GM18858 (cell line): ENCODE results near the gene PGBD5.

ENCODE experiments used
- ATAC-seq: cut with Tn5 transposase; IDR thresholded peaks from one replicate; pipeline ENCODE4 v1.9.1; 2021; ENCODE audit not compliant: unreplicated experiment

PGBD5 gene

DNA sequence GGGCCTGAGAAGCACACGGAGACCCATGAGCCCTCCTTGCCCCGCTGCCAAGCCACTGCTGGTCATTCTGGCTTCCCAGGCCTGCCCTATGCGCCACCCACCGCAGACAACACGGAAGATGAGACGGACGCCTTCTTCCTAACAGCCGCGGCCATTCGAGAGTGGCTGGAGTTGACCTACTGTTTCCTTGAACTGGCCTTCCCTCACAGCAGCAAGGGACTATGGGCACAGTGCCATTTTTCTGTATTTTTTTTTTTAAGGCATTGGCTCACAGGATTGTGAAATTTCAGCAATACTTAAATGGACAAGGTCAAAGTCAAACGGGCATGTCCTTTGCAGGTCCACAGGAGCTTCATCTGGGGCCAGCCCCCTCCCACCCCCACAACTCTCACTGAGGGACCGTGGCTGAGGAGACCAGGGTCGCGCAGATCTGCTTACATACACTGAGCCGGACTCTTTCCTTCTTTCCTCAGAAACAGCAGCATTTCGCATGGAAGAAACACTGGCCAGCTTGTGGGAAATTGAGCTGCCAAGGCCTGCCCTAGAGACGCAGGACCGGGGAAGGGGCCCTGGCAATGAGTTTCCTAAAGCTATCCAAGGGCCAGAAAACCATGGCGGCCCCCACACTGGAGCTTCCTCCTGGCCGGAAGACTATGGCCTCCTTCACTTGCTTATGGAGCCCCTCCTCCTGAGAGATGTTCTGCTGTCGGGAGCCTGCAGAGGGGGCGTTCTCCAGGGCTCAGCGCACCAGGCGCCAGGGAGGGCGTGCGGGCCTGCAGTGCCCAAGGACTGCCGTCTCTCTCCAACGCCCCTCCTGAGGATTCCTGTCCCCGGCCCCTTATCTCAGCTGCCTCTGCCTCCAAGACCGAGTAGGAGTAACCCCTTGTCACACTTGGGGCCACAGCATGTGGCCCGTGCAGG, 98.9 kb downstream of the PGBD5 start:
- no peak for ATAC-seq

DNA sequence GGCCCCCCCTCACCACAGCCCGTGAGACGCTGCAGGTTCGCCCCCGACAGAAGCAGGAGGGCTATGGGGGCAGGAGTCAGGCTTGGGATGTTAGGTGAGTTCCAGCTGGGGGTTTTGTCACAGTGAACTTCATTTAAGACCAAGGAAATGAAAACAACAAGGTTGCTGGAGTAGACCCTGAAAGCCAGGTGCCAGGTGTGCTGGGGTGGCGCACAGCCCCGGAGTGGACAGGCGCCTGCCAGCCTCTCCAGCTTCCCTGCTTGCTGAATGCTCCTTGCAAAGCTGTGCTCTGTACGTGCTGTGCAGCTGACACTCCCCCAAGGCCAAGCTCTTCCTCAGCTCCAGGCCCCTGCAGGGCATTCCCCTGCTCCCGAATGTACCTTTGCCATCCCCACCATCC, 102.4 kb downstream of the PGBD5 start:
- no peak for ATAC-seq

DNA sequence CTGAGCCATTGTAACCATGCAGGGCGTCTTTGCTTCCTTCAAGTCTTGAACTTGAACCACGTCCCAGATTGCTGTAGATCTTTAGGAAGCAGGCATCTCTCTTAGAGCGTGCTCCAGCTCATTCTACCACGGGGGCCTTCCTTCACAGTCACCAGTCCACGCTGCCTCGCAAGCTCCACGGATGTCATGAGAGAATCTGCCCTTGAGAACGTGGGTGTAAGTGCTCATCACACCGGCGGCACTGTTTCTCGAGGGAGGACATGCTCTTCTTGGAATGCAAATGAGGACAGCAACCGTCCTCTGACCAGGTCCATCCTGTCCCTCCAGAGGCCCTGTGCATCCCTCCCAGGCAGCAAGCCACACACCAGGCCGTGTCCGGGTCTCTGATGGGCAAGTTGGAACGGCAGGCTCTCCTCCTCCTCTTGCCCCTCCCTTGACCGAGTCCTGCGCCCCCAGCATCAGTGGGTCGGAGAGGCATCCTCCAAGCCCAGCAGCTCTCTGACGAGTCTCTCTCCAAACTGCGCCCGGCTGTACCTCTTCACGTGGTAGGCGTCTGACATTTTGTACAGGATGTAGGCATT, 103.1 kb downstream of the PGBD5 start:
- ATAC-seq: no peak

DNA sequence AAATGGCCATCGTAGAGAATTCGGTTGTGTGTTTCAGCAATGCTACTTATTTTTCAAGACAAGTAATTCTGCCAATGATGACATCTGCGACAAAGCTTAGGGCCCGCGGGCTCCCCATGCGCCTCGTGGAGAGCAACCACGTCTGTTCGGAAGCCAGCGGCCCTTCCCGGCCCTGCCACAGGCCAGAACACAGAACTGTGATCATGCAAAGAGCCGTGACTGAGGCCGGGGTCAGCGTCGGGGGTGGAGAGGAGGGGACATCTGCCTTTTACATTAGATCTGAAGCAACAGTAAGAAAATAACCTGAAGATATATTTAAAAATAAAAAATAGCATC, 103.7 kb downstream of the PGBD5 start:
- no peak for ATAC-seq

DNA sequence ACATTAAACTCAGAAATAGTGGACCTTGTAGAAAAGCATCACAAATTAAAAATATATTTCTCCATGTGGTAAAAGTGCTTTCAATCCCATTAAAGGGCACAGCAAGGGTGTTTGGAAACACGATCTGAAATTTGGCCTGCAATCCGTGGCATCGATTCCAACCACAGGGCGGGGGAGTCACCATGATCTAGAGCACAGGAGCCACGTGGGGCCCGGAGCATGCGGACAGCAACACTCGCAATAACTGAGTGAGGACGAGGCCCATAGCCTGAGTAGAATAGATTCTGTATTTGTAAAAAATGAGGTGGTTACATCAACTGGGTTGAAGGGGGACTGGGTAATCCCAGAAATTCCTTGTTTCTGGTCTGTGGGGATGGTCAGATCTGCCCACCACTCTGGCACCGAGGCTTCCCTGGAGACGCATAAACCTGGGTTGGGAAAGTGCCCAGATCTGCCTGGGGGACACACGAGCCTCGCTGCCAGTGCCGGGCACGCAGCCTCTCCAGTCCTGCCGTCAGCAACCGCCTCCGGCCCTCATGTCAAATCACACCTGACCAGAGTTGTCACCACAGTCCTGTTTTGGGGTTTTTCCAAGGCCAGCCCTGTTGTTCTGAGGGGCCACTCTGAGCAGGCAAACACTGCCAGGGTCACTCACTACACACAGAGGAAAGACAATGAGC, 104.3 kb downstream of the PGBD5 start:
- no peak for ATAC-seq

DNA sequence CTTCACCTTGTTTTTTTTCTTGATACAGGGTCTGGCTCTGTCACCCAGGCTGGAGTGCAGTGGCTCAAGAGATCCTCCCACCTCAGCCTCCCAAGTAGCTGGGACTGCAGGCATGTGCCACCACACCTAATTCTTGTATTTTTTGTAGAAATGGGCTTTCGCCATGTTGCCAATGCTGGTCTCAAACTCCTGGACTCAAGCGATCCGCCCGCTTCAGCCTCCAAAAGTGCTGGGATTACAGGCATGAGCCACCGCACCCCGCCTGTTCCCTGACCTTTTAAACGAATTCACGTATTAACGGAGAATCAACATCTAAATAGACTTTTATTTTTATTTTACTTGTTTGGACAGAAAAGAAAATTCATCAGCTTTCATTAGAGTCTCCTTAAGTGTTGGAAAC, 104.8 kb downstream of the PGBD5 start:
- no peak for ATAC-seq

DNA sequence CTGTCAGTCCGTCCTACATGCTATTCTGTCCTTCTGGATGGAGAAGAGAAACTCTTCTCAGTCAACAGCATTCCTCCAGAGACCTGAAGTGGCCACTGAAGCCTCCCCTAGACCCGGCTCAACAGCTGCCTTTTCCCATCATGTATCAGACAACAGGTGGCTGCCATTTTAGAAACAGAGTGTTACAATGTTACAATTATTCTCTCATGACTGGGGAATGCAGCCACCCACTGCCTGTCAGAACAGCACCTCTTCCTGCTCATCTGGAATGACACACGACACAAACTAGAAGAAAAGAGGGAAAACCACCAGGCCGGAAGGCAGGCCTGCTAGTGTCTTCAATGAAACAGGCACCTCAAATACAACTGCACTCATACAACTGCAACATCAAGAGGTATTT, 105.3 kb downstream of the PGBD5 start:
- no peak for ATAC-seq

DNA sequence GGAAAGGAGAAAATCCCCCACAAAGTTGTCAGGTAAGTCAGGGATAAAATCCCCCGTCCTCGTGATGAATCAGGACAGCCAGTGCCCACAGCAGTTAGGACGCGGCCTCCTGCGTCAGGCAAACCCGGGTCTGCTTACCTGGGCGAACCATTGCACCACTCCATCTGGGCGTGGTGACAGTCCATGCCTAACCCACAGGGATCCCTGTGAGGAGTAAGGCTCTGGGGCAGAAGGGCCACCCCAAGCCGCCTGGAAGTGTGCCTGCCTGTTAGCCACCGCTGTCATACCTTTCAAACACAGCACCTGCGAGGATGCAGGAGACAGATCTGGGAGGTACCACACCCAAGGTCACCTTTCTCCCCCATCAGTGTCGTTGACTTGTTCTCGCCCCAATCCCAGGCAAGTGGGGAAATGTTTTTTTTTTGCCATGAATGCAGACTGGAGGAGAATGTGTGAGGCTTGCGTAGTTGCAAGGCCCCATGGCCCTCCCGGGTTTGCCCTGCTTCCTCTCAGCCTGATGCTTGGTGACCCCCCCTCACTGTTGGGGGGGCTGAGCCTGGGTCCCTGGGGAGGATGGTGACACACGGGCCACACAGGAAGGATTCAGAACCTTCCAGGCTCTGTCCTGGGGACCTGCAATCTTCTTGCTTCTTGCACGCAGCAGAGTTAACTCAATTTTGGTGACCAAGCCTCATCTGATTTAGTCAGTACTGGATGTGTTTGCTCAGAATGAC, 107.0 kb downstream of the PGBD5 start:
- no peak for ATAC-seq

DNA sequence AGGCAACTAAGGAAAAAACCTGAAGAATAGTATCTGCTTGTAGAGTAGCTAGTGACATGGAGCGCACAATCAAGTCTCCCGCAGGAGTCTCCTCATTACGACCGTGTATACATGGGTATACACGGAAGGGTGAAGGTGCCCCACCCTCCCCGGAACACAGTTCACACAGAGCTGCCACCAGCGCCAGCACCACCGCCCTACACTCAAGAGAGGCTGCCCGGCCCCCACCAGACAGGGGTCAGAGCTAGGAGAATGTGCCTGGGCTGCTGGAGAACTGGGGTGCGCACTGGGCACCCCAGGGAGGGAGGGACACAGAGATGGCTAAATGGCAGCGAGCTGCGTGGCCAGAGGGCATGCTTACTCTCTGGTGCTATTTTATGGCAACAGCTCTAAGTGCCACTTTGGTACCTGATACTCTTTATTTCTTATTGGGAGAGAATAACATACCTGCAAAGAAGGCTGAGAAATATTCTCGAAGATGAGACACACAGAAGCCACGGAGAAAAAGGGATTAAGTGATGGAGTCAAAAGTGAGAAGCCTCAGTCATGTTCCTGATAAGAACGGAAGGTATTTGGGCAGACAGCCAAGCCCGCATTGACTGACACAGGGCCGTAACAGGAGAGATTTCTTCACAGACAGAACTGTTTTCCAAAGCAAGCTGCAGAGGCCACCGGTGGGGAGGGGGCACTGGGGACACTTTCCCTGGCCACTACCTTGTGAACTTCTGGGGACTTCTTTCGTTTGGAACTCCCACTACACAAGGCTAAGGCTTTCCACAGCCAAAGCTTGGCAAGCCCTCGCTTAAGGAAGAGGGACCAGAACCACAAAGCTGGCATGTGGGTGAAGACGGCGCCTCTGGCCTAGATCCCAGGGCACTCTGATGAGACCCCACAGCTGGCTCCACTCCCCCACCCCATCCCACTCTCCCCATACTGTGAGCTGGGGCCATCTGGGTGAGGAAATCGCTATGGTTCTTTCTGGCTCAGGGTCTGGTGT, 108.0 kb downstream of the PGBD5 start:
- ATAC-seq: no peak

DNA sequence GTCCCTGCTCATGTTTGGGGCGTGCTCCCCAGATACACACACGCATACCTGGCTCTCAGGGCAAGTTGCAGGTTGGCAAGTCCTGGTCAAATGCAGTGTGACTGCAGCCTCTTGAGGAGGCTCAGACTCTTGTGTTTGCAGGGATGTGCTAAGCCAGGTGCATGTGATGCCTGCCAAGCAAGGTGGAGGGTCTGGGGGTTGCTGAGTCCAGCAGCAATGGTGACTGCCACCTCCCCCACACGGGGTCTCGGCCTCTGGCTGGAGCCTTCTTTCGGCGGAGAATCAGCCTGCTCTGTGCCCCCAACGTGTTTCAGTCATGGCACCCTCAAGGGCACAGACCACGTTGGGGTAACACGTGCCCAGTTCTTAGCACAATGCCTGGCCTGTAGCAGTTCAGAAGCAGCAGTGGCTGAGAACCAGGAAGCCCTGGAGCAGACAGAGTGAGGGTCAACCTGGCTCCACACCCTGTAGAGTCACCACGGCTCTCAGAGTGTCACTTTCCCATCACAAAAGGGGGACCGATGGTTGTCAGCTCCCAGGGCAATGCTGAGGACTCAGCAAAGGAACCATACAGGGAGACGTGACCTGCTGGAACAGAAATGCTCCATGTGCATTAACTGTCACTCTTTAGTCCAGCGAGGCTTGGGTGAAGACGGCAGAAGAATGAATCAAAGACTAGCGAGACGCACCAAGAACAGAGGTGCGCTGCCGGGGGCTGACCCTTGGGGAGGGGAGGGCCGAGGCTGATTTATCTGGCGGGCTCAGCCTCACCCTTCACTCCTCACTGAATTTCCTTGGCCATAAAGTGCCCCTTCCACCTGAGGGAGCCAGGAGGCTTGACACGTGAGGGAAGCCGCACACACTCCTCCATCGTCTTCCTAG, 109.0 kb downstream of the PGBD5 start:
- ATAC-seq: no peak

DNA sequence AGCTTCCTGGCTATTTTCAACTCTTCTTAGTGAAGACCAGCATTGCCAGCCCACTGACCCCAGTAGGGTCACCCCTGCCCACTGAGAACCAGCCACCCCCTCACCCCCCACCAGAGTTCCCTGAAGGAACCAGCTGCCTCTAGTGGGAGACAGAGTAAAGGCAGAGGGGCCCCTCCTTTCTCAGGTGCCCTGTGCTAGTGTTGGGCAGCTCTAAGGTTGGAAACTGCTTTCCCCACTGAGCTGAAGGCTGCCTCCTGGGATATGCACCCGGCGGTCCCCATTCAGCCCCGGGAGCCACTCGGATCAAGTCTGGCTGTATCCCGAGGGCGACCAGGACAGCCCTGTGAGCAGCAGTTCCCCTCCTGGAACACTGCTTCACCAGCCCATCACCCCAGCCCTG, 111.0 kb downstream of the PGBD5 start:
- ATAC-seq: no peak

DNA sequence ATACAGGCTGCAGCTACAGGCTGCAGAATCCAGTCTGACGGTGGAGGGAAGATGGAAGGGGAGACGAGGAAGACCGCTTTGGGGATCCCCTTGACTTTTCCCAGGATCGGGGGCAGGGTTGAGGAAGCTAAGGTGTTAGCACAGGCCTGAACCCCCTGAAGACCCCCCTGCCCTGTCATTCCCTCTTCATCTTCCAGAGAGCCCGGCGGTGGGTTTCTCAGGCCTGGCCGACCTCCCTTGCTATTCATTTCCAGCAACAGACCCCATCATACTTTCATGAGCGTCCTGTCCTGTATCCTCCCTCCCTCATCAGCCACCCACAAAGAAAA, 112.0 kb downstream of the PGBD5 start:
- ATAC-seq: no peak

DNA sequence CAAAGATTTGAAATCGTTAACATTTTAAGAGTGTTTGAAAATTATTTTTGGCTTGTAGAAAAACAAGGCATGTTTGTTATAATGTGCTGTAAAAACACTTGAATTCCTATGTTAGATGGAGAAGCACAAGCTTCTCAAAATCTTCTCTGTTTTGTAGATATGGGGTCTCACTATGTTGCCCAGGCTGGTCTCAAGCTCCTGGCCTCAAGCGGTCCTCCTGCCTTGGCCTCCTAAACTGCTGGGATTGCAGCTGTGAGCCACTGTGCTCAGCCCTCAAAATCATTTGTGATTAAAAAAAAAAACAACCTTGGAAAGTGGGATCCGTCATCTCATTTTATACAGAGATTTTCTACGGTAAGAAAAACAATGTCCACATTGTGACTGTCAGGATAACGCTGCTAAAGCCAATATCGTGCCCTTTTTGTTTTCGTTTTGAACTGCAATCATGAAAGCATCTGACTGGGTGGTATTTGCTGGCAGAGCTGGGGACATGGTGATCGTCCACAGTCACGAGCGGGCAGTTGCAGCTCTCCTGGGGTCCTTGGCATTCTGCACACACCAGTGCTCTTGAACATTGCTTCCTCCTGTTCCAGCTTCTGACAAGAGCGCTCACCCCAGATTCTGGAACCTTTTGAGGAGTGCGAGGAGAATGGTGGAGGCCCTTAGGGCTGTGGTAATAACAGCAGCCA, 112.5 kb downstream of the PGBD5 start:
- ATAC-seq: no peak

DNA sequence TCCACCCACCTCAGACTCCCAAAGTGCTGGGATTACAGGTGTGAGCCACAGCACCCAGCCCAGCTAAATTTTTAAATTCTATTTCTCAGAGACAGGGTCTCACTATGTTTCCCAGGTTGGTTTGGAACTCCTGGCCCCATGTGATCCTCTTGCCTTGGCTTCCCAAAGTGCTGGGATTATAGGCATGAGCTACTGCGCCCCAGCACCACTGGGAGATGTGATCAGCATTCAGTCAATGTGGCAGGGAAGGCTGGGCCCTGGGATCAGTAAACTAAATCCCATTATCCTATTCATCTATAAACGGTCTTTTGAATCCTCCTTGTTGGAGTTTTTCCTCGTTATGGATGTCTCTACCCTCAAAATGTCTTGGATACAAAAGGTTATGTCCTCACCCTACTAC, 113.5 kb downstream of the PGBD5 start:
- ATAC-seq: no peak

DNA sequence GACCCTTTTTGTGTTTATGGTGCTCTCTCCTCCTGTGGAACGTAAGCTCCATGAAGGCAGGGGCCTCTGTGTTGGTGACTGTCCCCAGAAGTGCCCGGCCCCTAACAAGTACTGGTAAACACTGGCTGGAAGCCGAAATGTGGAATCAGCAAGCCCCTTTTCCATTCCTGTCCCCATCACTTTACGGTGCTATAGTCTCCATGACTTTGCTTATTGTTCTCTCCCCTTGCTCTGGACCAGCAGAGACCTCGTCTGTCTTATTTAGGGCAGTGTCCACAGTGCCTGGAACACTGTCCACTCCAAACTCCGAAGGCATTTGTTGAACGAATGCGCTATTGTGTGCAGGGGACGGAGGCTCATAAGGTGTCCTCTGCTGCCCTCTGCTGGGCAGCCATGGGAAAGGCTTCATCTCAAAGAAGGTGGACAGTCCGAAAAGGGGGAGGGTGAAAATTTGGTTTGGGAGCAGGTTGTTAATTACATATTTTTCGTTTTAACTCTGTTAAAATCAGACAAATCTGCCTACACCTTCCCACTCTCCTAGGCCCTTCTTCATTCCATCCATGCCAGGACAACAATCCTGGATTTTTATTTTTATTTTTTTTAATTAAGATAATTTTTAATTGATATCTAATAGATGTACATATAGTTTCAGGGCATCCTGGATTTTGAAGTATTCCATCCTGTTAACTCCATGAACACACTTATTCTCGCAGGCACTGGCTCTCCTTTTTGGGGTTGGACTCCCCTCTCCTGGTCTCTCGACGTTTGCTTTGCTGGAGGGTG, 115.6 kb downstream of the PGBD5 start:
- no peak for ATAC-seq

DNA sequence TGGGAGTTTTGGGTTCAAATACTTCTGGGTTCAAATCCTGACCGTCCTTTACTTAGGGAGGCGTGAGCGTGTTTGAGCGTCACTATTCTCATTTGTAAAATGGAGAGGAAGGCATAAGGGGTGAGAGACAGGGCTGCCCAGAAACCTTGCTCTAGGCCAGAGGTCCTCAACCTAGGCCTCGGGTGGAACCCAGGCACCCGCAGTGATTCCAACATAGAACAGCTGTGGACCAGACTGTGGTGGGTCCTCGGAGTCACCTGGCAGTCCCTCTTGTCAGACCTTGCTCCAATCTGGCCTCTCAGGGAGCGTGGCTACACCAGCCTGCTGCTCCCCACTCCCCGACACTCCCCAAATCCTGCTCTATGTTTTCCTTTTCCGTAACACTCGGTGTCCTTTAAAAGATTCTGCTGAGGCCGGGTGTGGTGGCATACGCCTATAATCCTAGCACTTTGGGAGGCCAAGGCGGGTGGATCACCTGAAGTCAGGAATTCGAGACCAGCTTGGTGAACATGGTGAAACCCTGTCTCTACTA, 116.4 kb downstream of the PGBD5 start:
- no peak for ATAC-seq

DNA sequence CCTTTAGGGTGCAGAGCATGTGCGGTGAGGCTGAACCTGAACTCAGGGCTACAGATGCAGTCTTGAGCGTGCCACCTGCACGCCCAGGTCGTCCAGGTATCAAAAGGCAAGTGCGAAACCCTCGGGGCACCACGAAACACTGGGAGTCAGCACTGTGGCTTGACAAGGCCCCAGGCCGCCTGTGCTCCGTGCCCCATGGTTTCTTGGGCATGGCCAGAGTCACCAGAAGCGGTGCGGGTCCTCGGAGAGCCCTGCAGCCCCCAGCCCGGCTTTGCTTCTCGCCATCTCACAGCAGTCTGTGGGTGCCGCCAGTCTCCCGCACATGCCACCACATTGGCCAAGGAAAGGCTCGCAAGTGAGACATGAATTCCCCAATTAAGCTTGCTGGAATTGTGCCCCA, 117.3 kb downstream of the PGBD5 start:
- ATAC-seq: no peak

DNA sequence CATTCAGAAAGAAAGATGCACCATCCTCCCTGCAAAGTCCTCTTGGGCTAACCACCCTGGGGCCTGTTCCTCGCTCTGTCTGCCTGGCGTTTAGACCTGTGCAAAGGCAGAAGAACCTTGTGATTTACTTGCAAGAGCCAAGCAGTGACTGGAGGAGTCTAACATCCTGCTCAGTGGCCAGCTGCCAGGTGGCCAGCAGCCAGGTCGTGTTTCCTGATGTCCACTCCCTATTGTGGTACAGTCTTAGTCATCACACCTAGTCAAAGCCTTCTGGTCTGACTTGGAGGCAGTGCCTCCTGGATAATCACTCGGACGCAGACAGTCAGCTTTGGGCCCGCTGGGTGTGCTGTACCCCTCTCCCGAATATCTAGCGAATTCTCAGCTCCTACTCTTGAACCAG, 118.1 kb downstream of the PGBD5 start:
- no peak for ATAC-seq
